Loucy (cell line): ENCODE results near the gene TMEM272.

ENCODE experiments used
- H2AFZ ChIP-seq: fragments of 200-600 bp; sonication (generic); 2 replicates; pipeline ENCODE4 v1.6.0; 2016; ENCODE audit warnings: antibody characterized with exemption, mild to moderate bottlenecking, low read length, moderate library complexity
- H3F3A ChIP-seq: fragments of 200-600 bp; 2 replicates; pipeline ENCODE4 v1.6.0; 2016; ENCODE audit warnings: antibody characterized with exemption, low read depth, mild to moderate bottlenecking
- H3K27me3 ChIP-seq: fragments of 200-600 bp; sonication (generic); 2 replicates; pipeline ENCODE4 v1.6.1; 2014; ENCODE audit warnings: low read length, mild to moderate bottlenecking; ENCODE audit not compliant: insufficient read depth, poor library complexity, severe bottlenecking
- H3K36me3 ChIP-seq: fragments of 200-600 bp; sonication (generic); 2 replicates; pipeline ENCODE4 v1.6.1; 2016; ENCODE audit warnings: low read length; ENCODE audit not compliant: insufficient read depth
- H3K4me1 ChIP-seq: fragments of 200-600 bp; sonication (generic); 2 replicates; pipeline ENCODE4 v1.5.1; 2014; ENCODE audit warnings: low read length, mild to moderate bottlenecking; ENCODE audit not compliant: insufficient read depth, poor library complexity, severe bottlenecking
- H3K4me2 ChIP-seq: fragments of 200-600 bp; sonication (generic); 2 replicates; pipeline ENCODE4 v1.6.0; 2014; ENCODE audit warnings: antibody characterized with exemption, low read length, low read depth, mild to moderate bottlenecking; ENCODE audit not compliant: poor library complexity, severe bottlenecking
- H3K4me3 ChIP-seq: fragments of 200-600 bp; sonication (generic); 2 replicates; pipeline ENCODE4 v1.5.1; 2014; ENCODE audit warnings: low read length, mild to moderate bottlenecking, mixed read lengths; ENCODE audit not compliant: poor library complexity, severe bottlenecking
- H3K79me2 ChIP-seq: fragments of 200-600 bp; sonication (generic); 2 replicates; pipeline ENCODE4 v1.6.1; 2014; ENCODE audit warnings: low read length; ENCODE audit not compliant: insufficient read depth
- H3K9ac ChIP-seq: fragments of 200-600 bp; sonication (generic); 2 replicates; pipeline ENCODE4 v1.6.0; 2014; ENCODE audit warnings: mild to moderate bottlenecking, low read depth, low read length, moderate library complexity; ENCODE audit not compliant: poor library complexity, severe bottlenecking
- H3K9me2 ChIP-seq: fragments of 200-600 bp; sonication (generic); replicated peaks from 2 replicates; pipeline ENCODE4 v1.6.1; 2016; ENCODE audit warnings: low read depth, low read length, mixed read lengths
- H3K9me3 ChIP-seq: fragments of 200-600 bp; sonication (generic); 2 replicates; pipeline ENCODE4 v1.6.1; 2014; ENCODE audit warnings: mild to moderate bottlenecking, antibody characterized with exemption, low read length, low read depth; ENCODE audit not compliant: insufficient read depth
- H4K20me1 ChIP-seq: fragments of 200-600 bp; sonication (generic); 2 replicates; pipeline ENCODE4 v1.6.0; 2014; ENCODE audit warnings: antibody characterized with exemption, low read length, mild to moderate bottlenecking; ENCODE audit not compliant: insufficient read depth, poor library complexity, severe bottlenecking
- CTCF ChIP-seq: fragments of 200-600 bp; sonication (generic); conservative IDR thresholded peaks from 2 replicates; pipeline ENCODE4 v1.5.1; 2014; ENCODE audit warnings: mild to moderate bottlenecking, antibody characterized with exemption, low read length
- EZH2phosphoT487 ChIP-seq: fragments of 200-600 bp; IDR thresholded peaks from 2 replicates; pipeline ENCODE4 v1.6.1; 2018; ENCODE audit warnings: antibody characterized with exemption, mild to moderate bottlenecking, moderate library complexity, borderline replicate concordance

Gene TMEM272

GRCh38 chr13:51828730-51829567 is 16.0 kb downstream of the TMEM272 start:
- TF ChIP-seq CTCF, result no peak
- TF ChIP-seq EZH2phosphoT487, result no peak
- Histone ChIP-seq H3K36me3 (no peaks in the 10 kb centered on the region), H3K4me1 (peaks cover 38% of the 10 kb centered on the region), H3K27me3 (no peaks in the 10 kb centered on the region), H3K4me2 (no peak overlapping the region), H4K20me1 (no peaks in the 10 kb centered on the region), H3K9ac (no peak overlapping the region), H3K9me2 (no peaks in the 10 kb centered on the region), H3K4me3 (no peak overlapping the region), H3K79me2 (no peaks in the 10 kb centered on the region), H3F3A (peaks cover 8% of the 10 kb centered on the region), H2AFZ (no peak overlapping the region), H3K9me3 (no peaks in the 10 kb centered on the region)

- Histone ChIP-seq H4K20me1 (no peaks in the 10 kb centered on the region), H3K9ac (no peak overlapping the region), H3F3A (peaks cover 8% of the 10 kb centered on the region), H3K4me1 (peaks cover 43% of the 10 kb centered on the region), H3K4me2 (no peak overlapping the region), H2AFZ (no peak overlapping the region), H3K79me2 (no peaks in the 10 kb centered on the region), H3K9me2 (no peaks in the 10 kb centered on the region), H3K4me3 (no peak overlapping the region), H3K27me3 (no peaks in the 10 kb centered on the region), H3K36me3 (no peaks in the 10 kb centered on the region), H3K9me3 (no peaks in the 10 kb centered on the region)
- TF ChIP-seq CTCF, result no peak
- no peak for TF ChIP-seq EZH2phosphoT487
Measured at GRCh38 chr13:51827254-51827653, 17.7 kb downstream of the TMEM272 start.

GRCh38 chr13:51826606-51827005 is 18.4 kb downstream of the TMEM272 start:
- no peaks in the 10 kb centered on the region for H4K20me1 ChIP-seq
- no peaks in the 10 kb centered on the region for H3K9me2 ChIP-seq
- no peaks in the 10 kb centered on the region for H3K79me2 ChIP-seq
- H3K4me3 ChIP-seq, result no peak overlapping the region
- H3K4me1 ChIP-seq, result peaks cover 45% of the 10 kb centered on the region
- peaks cover 11% of the 10 kb centered on the region for H3F3A ChIP-seq
- H3K9ac ChIP-seq, result no peak overlapping the region
- no peaks in the 10 kb centered on the region for H3K36me3 ChIP-seq
- TF ChIP-seq EZH2phosphoT487 (no peak), CTCF (no peak)
- H3K9me3 ChIP-seq, result no peaks in the 10 kb centered on the region
- no peaks in the 10 kb centered on the region for H3K27me3 ChIP-seq
- peak overlapping the region; percentile 10 for H3K4me2 ChIP-seq
- no peak overlapping the region for H2AFZ ChIP-seq
